ENCODE measurements around the gene ZNF487.
"Not testable (repeated sequence)": the region's sequence is repeated elsewhere in the genome, so short reads cannot be mapped to it uniquely, and the experiment has no call there.

ZNF487 gene

DNA sequence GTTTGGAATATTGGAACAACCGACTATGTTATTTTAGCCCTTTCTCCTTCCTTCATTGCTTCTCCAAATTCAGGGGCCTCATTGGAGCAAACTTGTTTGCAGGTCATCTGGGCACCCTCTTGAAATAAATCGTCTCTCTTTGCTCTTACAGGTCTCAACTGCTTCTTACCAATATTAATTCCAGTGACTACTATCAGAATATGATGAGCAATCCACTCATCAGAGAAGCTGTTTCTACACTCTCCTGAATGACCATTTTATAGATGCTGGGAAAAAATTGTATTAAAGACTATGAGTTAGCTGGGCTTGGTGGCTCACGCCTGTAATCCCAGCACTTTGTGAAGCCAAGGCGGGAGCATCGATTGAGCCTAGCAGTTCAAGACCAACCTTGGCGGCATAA is 15.4 kb upstream of the ZNF487 start:
- no peak overlapping the region for H3K4me3 ChIP-seq (ENCODE audit: low read depth, low read length)
- DNase-seq (ENCODE audit: low read depth, low spot score) = no peak
- CTCF ChIA-PET = interaction anchor here (3.4 kb wide), 1 partner anchor 28 kb away, joined by 7 read pairs; no protein-coding TSS in a partner anchor
- TF ChIP-seq, protein P1, sequence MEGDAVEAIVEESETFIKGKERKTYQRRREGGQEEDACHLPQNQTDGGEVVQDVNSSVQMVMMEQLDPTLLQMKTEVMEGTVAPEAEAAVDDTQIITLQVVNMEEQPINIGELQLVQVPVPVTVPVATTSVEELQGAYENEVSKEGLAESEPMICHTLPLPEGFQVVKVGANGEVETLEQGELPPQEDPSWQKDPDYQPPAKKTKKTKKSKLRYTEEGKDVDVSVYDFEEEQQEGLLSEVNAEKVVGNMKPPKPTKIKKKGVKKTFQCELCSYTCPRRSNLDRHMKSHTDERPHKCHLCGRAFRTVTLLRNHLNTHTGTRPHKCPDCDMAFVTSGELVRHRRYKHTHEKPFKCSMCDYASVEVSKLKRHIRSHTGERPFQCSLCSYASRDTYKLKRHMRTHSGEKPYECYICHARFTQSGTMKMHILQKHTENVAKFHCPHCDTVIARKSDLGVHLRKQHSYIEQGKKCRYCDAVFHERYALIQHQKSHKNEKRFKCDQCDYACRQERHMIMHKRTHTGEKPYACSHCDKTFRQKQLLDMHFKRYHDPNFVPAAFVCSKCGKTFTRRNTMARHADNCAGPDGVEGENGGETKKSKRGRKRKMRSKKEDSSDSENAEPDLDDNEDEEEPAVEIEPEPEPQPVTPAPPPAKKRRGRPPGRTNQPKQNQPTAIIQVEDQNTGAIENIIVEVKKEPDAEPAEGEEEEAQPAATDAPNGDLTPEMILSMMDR (IDR thresholded peaks at IDR 0.05; ENCODE audit: insufficient read depth, low read length, missing control alignments) = no peak
- POLR2A ChIA-PET = no interaction called here

DNA sequence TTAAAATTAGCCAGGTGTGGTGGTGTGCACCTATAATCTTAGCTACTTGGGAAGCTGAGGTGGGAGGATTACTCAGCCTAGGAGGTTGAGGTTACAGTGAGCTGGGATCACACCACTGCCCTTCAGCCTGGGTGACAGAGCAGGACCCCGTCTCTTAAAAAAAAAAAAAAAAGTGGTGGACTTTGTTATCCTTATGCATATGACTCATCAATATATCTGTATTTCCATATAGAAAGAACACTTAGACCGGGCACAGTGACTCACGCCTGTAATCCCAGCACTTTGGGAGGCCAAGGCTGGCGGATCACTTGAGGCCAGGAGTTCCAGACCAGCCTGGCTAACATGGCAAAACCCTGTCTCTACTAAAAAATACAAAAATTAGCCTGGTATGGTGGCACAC is 15.0 kb upstream of the ZNF487 start:
- POLR2A ChIA-PET; H3K4me3 ChIP-seq (ENCODE audit: low read depth, low read length); DNase-seq (ENCODE audit: low read depth, low spot score): not testable (repeated sequence)
- CTCF ChIA-PET = interaction anchor here (3.4 kb wide), 1 partner anchor 28 kb away, joined by 7 read pairs; no protein-coding TSS in a partner anchor

DNA sequence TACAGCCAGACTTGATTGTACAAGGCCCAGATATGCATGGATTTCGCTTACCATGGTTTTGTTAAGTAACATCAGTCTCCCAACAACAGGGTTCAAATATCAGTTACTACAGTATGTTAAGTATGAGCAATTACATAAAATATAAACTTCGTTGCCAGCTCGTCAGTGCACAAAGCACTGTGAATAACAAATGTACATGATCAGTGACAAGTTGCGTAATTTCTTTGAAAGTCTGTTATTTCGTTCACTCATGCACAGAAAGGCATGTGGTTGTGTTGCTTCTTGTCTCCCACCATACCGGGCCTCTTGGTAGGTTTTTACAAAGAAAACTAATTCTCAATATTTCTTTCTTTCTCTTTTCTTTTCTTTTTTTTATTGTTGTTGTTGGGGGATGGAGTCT is 12.5 kb upstream of the ZNF487 start:
- no peak for DNase-seq (ENCODE audit: low read depth, low spot score)
- no peak overlapping the region for H3K4me3 ChIP-seq (ENCODE audit: low read depth, low read length)
- POLR2A ChIA-PET = no interaction called here
- TF ChIP-seq, protein P1 (IDR thresholded peaks at IDR 0.05; ENCODE audit: insufficient read depth, low read length, missing control alignments) = no peak
- CTCF ChIA-PET = interaction anchor here (1.2 kb wide), 1 partner anchor 10 kb away, joined by 7 read pairs; no protein-coding TSS in a partner anchor

DNA sequence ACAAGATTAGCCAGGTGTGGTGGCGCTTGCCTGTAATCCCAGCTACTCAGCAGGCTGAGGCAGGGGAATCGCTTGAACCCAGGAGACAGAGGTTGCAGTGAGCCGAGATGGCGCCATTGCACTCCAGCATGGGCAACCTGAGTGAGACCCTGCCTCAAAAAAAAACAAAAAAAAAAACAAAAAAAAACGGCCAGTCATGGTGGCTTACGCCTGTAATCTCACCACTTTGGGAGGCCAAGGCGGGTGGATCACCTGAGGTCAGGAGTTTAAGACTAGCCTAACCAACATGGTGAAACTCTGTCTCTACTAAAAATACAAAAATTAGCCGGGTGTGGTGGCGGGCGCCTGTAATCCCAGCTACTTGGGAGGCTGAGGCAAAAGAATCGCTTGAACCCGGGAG is 10.4 kb upstream of the ZNF487 start:
- POLR2A ChIA-PET, CTCF ChIA-PET: not testable (repeated sequence)

DNA sequence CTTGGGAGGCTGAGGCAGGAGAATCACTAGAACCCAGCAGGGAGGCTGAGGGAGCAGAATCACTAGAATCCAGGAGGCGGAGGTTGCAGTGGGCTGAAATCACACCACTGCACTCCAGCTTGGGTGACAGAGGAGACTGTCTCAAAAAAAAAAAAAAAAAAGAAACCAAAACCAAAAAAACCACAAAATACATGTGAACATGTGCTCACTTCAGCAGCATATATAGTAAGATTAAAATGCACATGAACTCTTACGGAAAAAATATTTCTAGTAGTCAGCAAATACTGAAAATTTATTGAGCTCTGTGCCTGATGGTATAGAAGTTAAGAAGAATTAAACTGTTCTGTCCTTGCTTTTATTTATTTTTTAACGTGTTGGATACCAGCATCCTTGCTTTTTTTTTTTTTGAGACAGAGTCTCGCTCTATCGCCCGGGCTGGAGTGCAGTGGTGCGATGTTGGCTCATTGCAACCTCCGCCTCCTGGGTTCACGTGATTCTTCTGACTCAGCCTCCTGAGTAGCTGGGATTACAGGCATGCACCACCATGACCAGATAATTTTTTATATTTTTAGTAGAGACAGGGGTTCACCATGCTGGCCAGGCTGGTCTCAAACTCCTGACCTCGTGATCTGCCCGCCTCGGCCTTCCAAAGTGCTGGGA is 9.6 kb upstream of the ZNF487 start:
- POLR2A ChIA-PET = no interaction called here
- no peak overlapping the region for H3K4me3 ChIP-seq (ENCODE audit: low read depth, low read length)
- TF ChIP-seq, protein P1 (IDR thresholded peaks at IDR 0.05; ENCODE audit: insufficient read depth, low read length, missing control alignments) = no peak
- DNase-seq (ENCODE audit: low read depth, low spot score) = no peak
- CTCF ChIA-PET = no interaction called here

More for the DNA sequence above, 10.4 kb upstream of the ZNF487 start:
- not testable (repeated sequence) for H3K4me3 ChIP-seq (ENCODE audit: low read depth, low read length); DNase-seq (ENCODE audit: low read depth, low spot score)

DNA sequence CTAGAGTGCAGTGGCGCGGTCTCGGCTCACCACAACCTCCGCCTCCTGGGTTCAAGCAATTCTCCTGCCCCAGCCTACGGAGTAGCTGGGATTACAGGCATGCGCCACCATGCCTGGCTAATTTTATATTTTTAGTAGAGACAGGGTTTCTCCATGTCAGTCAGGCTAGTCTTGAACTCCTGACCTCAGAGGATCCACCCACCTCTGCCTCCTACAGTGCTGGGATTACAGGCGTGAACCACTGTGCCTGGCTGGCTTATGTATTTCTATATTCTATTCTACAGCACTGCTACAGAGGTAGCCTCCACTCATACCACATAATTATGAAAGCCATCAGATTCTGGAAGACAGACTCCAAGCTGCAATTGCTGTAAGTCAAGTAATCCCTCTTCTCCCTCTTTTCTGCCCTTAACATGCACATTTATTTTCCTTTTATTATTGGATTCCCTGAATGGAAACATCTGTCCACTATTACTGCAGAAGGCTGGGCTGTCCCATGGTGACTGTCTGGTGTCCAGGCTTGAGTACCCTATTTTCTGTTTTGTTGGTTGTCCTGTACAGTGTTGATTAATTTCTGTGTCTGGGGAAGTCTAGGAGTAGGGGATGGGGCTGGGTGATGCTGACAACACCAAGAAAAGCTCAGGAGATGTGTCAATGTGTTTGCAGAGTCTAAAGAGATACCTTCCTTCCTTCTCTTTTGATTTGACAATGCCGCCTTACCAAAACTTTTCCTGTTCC is 5.8 kb upstream of the ZNF487 start:
- TF ChIP-seq, protein P1 (IDR thresholded peaks at IDR 0.05; ENCODE audit: insufficient read depth, low read length, missing control alignments) = no peak
- DNase-seq (ENCODE audit: low read depth, low spot score) = no peak
- CTCF ChIA-PET = interaction anchor here (2.0 kb wide), 1 partner anchor 31 kb away, joined by 5 read pairs; no protein-coding TSS in a partner anchor
- POLR2A ChIA-PET = no interaction called here
- H3K4me3 ChIP-seq (ENCODE audit: low read depth, low read length) = no peak overlapping the region

DNA sequence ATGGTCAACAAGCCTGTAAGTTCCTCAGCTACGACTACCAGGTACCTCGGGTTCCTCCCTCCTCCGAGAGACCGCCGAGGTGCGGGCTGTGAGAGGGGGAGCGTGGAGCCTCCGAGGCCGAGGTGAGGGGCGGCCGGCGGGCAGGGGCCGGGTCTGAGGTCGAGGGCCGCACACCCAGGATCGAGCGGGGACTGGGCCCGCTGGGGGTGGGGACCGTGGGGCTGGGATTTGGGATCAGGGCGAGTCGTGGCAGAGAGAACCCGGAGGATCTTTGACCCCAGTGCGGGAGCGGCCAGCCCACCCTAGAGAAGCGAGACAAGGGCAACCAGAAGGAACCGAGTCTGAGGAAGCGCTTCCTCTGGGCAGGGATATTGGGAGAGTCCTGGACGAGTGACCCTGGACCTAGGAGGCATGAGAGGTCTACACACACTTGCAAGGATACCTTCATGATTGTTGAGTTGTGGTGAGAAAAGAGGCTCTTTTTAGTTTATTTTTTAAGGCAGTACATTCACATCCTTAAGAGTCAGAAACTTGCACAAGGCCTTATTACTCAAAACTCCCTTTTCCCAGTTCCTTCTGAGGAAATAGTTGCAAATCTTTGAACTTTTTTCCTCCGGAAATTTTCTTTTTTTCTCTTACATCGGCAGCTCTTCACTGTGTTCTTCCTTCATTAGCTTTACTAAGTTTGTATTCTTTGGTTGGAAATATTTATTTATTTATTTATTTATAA is 395 bp downstream of the ZNF487 start:
- TF ChIP-seq, protein P1 (IDR thresholded peaks at IDR 0.05; ENCODE audit: insufficient read depth, low read length, missing control alignments) = no peak
- ChIA-PET POLR2A (interaction anchor here (1.0 kb wide), 1 partner anchor 30 kb away, joined by 6 read pairs; no protein-coding TSS in a partner anchor), CTCF (interaction anchor here (0.7 to 0.8 kb wide), 2 partner anchors 24 to 47 kb away, joined by 3 read pairs; no protein-coding TSS in a partner anchor)
- peak overlapping the region; percentile 95 for H3K4me3 ChIP-seq (ENCODE audit: low read depth, low read length)
- DNase-seq (ENCODE audit: low read depth, low spot score) = no peak
